ENCODE measurements around the gene AGAP3.

Gene AGAP3

DNA sequence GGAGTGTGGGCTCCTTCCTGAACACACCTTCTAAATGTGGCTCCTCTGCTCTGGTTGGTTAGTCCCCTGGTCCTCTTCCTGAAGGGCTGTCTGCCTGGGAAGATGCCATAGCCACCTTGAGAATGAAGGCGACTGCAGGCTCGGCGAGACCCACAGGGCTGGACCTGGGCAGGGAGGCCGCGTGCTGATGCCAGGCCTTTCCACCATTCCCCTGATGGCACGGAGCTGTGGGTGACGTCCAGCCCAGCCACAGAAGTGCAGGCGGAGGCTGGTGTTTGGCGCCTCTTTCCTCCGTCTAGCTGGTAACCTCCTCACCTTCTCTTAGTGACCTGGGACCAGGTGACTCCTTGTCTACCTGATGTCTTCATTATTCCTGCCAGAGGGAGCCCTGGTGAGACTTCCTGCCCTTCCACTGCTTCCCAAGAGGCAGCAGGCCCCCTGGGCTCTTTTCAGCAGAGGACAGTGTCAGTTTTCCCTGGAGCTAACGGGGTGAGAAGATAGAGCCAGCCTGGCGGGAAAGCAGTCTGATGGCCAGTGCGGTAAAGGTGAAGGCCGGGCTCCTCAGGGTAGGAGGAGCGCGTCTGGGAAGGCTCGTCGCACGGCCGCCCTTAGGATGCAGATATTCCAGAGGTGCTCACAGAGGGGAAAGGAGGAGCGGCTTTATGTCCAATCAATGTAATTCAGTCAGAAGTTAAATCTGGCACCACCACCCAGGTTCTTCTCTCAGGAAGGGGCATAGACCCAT is 46.4 kb downstream of the AGAP3 start:
- no peak for DNase-seq (ENCODE audit: low spot score)
- Histone ChIP-seq H3K36me3 (ENCODE audit: low read depth) (peaks cover 64% of the 10 kb centered on the region), H3K4me1 (ENCODE audit: insufficient read depth, poor library complexity, severe bottlenecking) (no peaks in the 10 kb centered on the region), H3K4me3 (ENCODE audit: severe bottlenecking) (no peak overlapping the region), H3K27ac (ENCODE audit: poor library complexity, severe bottlenecking) (no peak overlapping the region), H3K9me3 (ENCODE audit: severe bottlenecking) (no peaks in the 10 kb centered on the region), H3K27me3 (ENCODE audit: insufficient read depth, poor library complexity, severe bottlenecking) (no peaks in the 10 kb centered on the region)
- no peak for ATAC-seq (ENCODE audit: low read depth)
- TF ChIP-seq, protein P1, sequence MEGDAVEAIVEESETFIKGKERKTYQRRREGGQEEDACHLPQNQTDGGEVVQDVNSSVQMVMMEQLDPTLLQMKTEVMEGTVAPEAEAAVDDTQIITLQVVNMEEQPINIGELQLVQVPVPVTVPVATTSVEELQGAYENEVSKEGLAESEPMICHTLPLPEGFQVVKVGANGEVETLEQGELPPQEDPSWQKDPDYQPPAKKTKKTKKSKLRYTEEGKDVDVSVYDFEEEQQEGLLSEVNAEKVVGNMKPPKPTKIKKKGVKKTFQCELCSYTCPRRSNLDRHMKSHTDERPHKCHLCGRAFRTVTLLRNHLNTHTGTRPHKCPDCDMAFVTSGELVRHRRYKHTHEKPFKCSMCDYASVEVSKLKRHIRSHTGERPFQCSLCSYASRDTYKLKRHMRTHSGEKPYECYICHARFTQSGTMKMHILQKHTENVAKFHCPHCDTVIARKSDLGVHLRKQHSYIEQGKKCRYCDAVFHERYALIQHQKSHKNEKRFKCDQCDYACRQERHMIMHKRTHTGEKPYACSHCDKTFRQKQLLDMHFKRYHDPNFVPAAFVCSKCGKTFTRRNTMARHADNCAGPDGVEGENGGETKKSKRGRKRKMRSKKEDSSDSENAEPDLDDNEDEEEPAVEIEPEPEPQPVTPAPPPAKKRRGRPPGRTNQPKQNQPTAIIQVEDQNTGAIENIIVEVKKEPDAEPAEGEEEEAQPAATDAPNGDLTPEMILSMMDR (IDR thresholded peaks at IDR 0.05; ENCODE audit: poor library complexity, severe bottlenecking) = no peak

DNA sequence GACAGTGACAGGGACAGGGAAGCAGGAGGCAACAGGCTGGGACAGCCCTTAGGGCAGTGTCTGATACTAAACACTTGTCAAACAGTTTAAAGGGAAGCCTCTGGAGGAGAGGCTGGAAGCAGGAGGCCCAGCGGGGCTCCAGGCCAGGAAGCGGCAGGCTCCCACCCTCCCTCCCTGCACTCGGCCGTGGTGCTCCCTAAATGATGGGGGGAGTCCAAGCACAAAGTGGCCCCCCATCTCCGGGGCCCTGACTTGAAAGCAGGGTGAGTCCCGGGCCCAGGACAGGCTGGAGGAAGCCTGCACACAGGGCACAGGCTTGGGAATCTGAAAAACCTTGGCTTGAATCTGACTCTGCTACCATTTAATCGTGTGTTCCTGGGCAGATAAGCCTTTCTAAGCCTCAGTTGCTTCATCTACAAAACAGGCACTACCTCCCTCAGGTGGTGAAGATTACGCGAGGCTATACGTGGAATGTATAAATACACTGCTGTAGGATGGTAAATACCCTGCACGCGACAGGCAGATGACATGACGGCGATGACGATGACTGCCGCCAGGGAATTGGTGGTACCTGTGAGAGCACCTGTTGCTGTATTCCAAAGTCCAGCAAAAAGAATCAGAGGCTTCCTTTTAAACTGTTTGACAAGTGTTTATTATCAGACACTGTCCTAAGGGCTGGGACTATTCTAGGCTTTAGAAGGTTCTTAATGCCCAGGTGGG is 47.2 kb downstream of the AGAP3 start:
- ATAC-seq (ENCODE audit: low read depth) = no peak
- no peaks in the 10 kb centered on the region for H3K27me3 ChIP-seq (ENCODE audit: insufficient read depth, poor library complexity, severe bottlenecking)
- no peak for DNase-seq (ENCODE audit: low spot score)
- H3K36me3 ChIP-seq (ENCODE audit: low read depth) = peaks cover 59% of the 10 kb centered on the region
- no peak overlapping the region for H3K4me3 ChIP-seq (ENCODE audit: severe bottlenecking)
- TF ChIP-seq, protein P1 (IDR thresholded peaks at IDR 0.05; ENCODE audit: poor library complexity, severe bottlenecking) = no peak
- H3K4me1 ChIP-seq (ENCODE audit: insufficient read depth, poor library complexity, severe bottlenecking) = no peaks in the 10 kb centered on the region
- H3K9me3 ChIP-seq (ENCODE audit: severe bottlenecking) = no peaks in the 10 kb centered on the region
- no peak overlapping the region for H3K27ac ChIP-seq (ENCODE audit: poor library complexity, severe bottlenecking)

DNA sequence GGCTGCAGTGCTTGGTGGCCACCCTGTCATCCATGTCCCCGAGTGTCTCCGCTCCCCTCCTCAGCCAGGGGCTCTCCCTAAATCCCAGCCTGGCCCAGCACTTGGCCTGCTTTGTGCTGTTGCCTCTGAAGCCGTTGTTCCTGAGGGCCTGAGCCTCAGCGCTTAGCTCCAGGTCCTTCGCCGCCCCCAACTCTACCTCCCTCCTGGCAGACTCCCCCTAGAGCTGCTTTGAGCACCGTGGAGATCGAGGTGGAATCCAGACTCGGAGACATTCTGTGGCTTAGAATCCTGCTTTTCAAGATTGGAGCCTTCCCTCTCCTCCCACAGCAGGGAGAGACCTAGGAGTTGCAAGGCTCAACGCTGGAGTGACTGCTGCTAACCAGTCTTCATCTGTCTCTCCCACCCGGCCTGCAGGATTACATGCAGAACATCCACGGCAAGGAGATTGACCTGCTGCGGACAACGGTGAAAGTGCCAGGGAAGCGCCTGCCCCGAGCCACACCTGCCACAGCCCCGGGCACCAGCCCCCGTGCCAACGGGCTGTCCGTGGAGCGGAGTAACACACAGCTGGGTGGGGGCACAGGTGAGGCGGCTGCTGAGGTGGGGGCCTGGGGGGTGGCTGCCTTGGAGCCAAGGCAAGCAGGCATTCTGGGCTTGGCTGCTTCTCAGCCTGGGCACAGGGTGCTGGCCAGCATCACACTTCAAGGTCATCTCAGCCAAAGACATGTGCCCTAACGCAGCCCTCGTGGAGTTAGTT is 47.9 kb downstream of the AGAP3 start:
- no peaks in the 10 kb centered on the region for H3K4me1 ChIP-seq (ENCODE audit: insufficient read depth, poor library complexity, severe bottlenecking)
- H3K27ac ChIP-seq (ENCODE audit: poor library complexity, severe bottlenecking) = no peak overlapping the region
- H3K36me3 ChIP-seq (ENCODE audit: low read depth) = peaks cover 55% of the 10 kb centered on the region
- no peaks in the 10 kb centered on the region for H3K9me3 ChIP-seq (ENCODE audit: severe bottlenecking)
- H3K4me3 ChIP-seq (ENCODE audit: severe bottlenecking) = no peak overlapping the region
- TF ChIP-seq, protein P1 (IDR thresholded peaks at IDR 0.05; ENCODE audit: poor library complexity, severe bottlenecking) = no peak
- no peaks in the 10 kb centered on the region for H3K27me3 ChIP-seq (ENCODE audit: insufficient read depth, poor library complexity, severe bottlenecking)
- no peak for ATAC-seq (ENCODE audit: low read depth)
- DNase-seq (ENCODE audit: low spot score) = no peak

DNA sequence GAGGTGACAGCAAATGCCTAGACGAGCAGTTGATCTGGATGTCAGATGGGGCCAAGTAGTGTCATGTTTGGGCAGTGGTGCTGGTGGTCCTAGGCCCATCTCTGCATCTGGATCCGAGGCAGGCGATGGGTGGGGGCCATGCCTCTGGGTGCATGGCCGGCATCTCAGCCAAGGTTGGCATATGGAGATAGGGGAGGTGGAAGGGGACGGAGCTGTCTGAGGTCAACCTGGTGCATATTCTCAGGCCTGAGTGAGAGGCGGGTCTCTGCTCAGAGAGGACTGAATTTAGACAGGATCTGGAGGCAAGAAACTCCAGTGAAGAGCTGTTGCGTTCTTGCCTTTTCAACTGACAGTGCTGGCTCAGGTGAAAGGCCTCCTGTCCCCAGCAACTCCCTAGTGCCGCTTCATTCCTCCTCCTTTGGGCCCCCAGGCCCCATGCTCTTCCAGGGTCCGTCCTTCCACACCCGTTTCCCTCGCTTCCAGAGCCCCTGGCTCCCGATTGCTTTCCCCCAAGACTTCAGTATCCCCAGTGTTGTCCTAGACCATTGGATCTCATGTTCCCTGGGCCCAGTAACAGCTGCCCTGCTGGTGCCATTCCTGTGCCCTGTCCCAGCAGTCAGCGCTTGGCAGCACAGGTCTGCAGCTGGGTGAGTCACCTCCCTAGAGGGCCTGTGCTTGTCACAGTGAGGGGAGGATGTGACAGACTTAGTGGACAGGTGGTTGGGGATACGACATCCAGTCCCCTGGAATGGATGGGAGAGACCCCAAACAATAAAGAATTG is 48.7 kb downstream of the AGAP3 start:
- TF ChIP-seq, protein P1 (IDR thresholded peaks at IDR 0.05; ENCODE audit: poor library complexity, severe bottlenecking) = no peak
- Histone ChIP-seq H3K27me3 (ENCODE audit: insufficient read depth, poor library complexity, severe bottlenecking) (no peaks in the 10 kb centered on the region), H3K27ac (ENCODE audit: poor library complexity, severe bottlenecking) (no peak overlapping the region), H3K9me3 (ENCODE audit: severe bottlenecking) (no peaks in the 10 kb centered on the region), H3K4me3 (ENCODE audit: severe bottlenecking) (no peak overlapping the region), H3K4me1 (ENCODE audit: insufficient read depth, poor library complexity, severe bottlenecking) (no peaks in the 10 kb centered on the region), H3K36me3 (ENCODE audit: low read depth) (peaks cover 59% of the 10 kb centered on the region)
- DNase-seq (ENCODE audit: low spot score) (no peak), ATAC-seq (ENCODE audit: low read depth) (no peak)

Measured in RWPE2 (cell line).